HG03196 (cell line): ENCODE data around the gene SAMD11.

Experiments used
- ATAC-seq: cut with Tn5 transposase; IDR thresholded peaks from one replicate; pipeline ENCODE4 v1.9.1; 2021; ENCODE audit not compliant: unreplicated experiment

The SAMD11 gene

GRCh38 chr1:932173-932510 lies 8.4 kb downstream of the SAMD11 start:
- no peak for ATAC-seq

- no peak for ATAC-seq
These were observed 9.3 kb downstream of the SAMD11 start for GRCh38 chr1:932776-933602.

GRCh38 chr1:933603-933940 lies 9.8 kb downstream of the SAMD11 start:
- no peak for ATAC-seq

- no peak for ATAC-seq
These were observed 11.4 kb downstream of the SAMD11 start for GRCh38 chr1:934991-935750.

GRCh38 chr1:935751-936231 lies 12.1 kb downstream of the SAMD11 start:
- ATAC-seq: no peak

GRCh38 chr1:936348-937264 lies 12.9 kb downstream of the SAMD11 start:
- ATAC-seq: no peak

DNA sequence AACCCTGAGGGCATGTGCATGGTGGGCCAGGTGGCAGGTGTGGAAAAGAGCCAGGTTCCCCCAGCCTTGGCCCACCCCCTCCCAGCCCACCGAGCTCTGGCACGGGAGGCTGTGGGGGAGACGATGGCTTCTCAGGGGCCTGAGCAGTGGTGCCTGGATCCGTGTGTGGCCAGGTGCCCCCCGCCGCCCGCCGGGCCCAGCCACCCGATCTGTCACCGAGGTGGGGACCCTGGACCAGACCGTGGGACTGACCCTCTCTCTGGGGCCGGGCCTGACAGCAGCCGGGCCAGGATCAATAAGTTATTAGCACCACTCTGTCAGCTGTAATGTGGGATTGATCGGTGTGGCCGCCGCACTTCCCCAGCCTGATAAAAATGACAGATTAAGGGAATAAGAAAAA lies 13.8 kb downstream of the SAMD11 start:
- ATAC-seq: no peak

GRCh38 chr1:938088-938683 lies 14.5 kb downstream of the SAMD11 start:
- ATAC-seq: no peak

DNA sequence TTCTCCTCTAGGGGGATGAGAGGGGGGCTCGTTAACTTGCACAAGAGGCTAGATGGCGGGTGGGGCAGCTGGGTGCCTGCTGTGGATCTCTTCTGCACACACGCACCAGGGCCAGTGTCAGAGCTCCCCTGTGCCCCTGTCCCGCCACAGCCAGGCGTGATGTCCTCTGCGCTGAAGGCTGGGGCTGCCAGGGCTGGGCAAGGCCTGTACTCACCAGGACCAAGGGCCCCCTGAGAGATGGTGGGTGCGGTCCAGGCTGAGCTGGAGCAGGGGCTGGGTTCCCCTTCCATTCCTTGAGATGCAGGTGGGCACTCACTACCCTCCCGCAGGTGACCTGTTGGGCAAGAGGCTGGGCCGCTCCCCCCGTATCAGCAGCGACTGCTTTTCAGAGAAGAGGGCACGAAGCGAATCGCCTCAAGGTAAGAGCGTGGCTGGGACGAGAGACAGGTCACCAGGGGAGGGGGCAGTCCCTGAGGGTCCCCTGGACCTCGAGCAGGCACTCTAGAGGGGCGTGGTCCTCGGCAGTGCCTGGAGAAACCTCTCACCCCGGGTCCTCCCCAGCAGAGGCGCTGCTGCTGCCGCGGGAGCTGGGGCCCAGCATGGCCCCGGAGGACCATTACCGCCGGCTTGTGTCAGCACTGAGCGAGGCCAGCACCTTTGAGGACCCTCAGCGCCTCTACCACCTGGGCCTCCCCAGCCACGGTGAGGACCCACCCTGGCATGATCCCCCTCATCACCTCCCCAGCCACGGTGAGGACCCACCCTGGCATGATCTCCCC lies 15.2 kb downstream of the SAMD11 start:
- ATAC-seq: no peak

DNA sequence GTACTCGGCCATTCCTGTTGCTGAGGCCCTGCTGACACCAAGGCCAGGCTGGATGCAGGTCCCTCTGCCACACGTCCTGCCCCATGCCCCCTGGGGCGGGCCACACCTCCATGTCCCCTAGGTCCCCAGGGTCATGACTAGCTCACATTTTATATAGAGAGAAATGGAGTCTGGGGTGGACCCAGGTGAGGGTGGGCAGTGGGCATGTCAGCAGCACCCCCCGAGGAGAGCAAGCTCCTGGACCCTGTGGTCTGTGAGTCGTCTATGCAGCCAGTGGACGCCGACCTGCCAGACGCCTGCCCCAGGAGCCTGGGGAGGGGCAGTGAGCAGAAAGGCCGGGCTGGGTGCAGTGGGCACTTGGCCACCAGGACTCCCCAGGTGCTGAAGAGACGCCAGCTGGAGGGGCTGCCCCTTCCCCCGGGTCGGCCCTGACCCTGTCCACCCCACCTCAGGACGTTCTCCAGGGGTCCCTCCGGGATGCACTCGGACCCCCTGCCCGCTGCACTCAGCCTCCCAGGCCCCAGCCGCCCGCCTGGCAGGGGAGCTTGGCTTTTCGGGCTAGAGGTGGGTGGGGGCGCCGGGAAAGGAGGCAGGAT lies 15.9 kb downstream of the SAMD11 start:
- no peak for ATAC-seq

GRCh38 chr1:940107-941014 lies 16.6 kb downstream of the SAMD11 start:
- ATAC-seq: no peak

DNA sequence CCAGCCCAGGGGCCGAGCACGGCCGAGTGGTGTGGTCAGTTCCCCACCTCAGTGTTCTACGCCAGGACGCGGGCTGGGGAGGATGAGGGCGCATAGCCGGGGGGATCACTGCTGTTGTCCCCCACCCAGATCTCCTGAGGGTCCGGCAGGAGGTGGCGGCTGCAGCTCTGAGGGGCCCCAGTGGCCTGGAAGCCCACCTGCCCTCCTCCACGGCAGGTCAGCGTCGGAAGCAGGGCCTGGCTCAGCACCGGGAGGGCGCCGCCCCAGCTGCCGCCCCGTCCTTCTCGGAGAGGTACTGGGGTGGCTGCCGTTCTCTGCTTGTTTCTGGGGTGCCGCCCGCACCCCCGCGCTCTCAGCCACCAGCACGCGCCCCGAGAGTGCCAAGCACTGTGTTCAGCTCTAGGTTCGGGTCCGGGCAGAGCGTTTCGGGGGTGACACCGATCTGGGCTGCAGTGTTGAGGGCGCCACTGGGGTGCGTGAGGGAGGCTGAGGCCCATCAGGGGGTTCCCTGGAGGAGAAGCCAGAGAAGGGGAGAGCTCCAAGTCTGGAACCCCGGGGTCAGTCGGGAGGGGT lies 17.4 kb downstream of the SAMD11 start:
- no peak for ATAC-seq

- no peak for ATAC-seq
These were observed 18.1 kb downstream of the SAMD11 start for GRCh38 chr1:941588-942383.

- no peak for ATAC-seq
These were observed 18.7 kb downstream of the SAMD11 start for GRCh38 chr1:942411-942821.

DNA sequence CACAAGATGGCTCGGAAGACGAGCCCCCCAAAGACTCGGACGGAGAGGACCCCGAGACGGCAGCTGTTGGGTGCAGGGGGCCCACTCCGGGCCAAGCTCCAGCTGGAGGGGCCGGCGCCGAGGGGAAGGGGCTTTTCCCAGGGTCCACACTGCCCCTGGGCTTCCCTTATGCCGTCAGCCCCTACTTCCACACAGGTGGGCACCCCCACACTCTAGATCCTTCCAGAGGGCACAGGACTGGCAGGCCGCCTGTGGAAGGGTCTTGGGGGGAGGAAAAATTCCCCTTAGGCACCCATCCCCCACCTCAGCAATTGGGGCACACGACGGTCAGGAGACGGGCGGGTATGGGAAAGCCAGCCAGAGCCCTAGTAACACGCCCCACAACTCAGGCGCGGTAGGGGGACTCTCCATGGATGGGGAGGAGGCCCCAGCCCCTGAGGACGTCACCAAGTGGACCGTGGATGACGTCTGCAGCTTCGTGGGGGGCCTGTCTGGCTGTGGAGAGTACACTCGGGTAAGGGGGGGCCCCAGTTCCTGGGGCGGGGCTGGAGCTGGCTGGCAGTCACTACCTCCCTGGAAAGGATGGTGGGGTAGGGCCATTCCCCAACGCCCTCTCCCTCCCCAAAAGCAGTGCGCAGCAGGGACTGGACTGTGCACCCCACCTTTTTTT lies 19.3 kb downstream of the SAMD11 start:
- no peak for ATAC-seq

- ATAC-seq: no peak
These were observed 20.0 kb downstream of the SAMD11 start for GRCh38 chr1:943545-944340.
